ENCODE measurements around the gene PSG6. TPM values are rescaled to one million over a fixed set of nuclear protein-coding genes. Genes with fewer than 3 reads are reported as not detected.
"Not testable (repeated sequence)": the region's sequence is repeated elsewhere in the genome, so short reads cannot be mapped to it uniquely, and the experiment has no call there.

Gene PSG6
- total RNA-seq, 2 donors from 2014 or later, result not detected

- H3K27ac ChIP-seq; DNase-seq (ENCODE audit: low spot score); H3K27me3 ChIP-seq (replicated peaks; ENCODE audit: insufficient read depth); intact Hi-C loops (cut with DNase I); H3K4me1 ChIP-seq (replicated peaks); H3K36me3 ChIP-seq; H3K4me3 ChIP-seq; H3K9me3 ChIP-seq: not testable (repeated sequence)
- WGBS, result 30% methylated on average over 1 of the region's 1 CpG
Measured at GRCh38 chr19:42897729-42898128, 20.0 kb downstream of the PSG6 start.

GRCh38 chr19:42890446-42890845, 27.2 kb downstream of the PSG6 start:
- intact Hi-C loops (cut with DNase I); H3K27ac ChIP-seq; H3K4me1 ChIP-seq (replicated peaks); H3K9me3 ChIP-seq; H3K36me3 ChIP-seq; H3K27me3 ChIP-seq (replicated peaks; ENCODE audit: insufficient read depth); DNase-seq (ENCODE audit: low spot score); H3K4me3 ChIP-seq: not testable (repeated sequence)
- WGBS, result 93% methylated on average over 7 of the region's 7 CpGs

GRCh38 chr19:42887876-42888445, 29.7 kb downstream of the PSG6 start:
- H3K27me3 ChIP-seq (replicated peaks; ENCODE audit: insufficient read depth); H3K27ac ChIP-seq; H3K9me3 ChIP-seq; DNase-seq (ENCODE audit: low spot score); H3K4me3 ChIP-seq; H3K36me3 ChIP-seq; intact Hi-C loops (cut with DNase I); H3K4me1 ChIP-seq (replicated peaks): not testable (repeated sequence)

GRCh38 chr19:42882730-42883129, 35.0 kb downstream of the PSG6 start:
- H3K9me3 ChIP-seq; H3K36me3 ChIP-seq; DNase-seq (ENCODE audit: low spot score); H3K27me3 ChIP-seq (replicated peaks; ENCODE audit: insufficient read depth); H3K4me1 ChIP-seq (replicated peaks); intact Hi-C loops (cut with DNase I); H3K4me3 ChIP-seq; H3K27ac ChIP-seq: not testable (repeated sequence)
- 90% methylated on average over 2 of the region's 2 CpGs for WGBS

GRCh38 chr19:42882010-42882409, 35.7 kb downstream of the PSG6 start:
- H3K9me3 ChIP-seq; H3K27me3 ChIP-seq (replicated peaks; ENCODE audit: insufficient read depth); H3K27ac ChIP-seq; H3K4me1 ChIP-seq (replicated peaks); H3K4me3 ChIP-seq; DNase-seq (ENCODE audit: low spot score); H3K36me3 ChIP-seq; intact Hi-C loops (cut with DNase I): not testable (repeated sequence)
- 56% methylated on average over 5 of the region's 5 CpGs for WGBS

GRCh38 chr19:42881279-42881678, 36.4 kb downstream of the PSG6 start:
- WGBS, result 62% methylated on average over 8 of the region's 8 CpGs

GRCh38 chr19:42880621-42881020, 37.1 kb downstream of the PSG6 start:
- DNase-seq (ENCODE audit: low spot score); intact Hi-C loops (cut with DNase I); H3K27ac ChIP-seq; H3K27me3 ChIP-seq (replicated peaks; ENCODE audit: insufficient read depth); H3K4me3 ChIP-seq; H3K4me1 ChIP-seq (replicated peaks); H3K9me3 ChIP-seq; H3K36me3 ChIP-seq: not testable (repeated sequence)
- WGBS, result 87% methylated on average over 9 of the region's 9 CpGs

More at GRCh38 chr19:42881279-42881678, 36.4 kb downstream of the PSG6 start:
- H3K4me3 ChIP-seq; H3K27ac ChIP-seq; H3K36me3 ChIP-seq; DNase-seq (ENCODE audit: low spot score); H3K9me3 ChIP-seq; H3K4me1 ChIP-seq (replicated peaks); intact Hi-C loops (cut with DNase I); H3K27me3 ChIP-seq (replicated peaks; ENCODE audit: insufficient read depth): not testable (repeated sequence)

GRCh38 chr19:42879613-42880012, 38.1 kb downstream of the PSG6 start, which contains the start of gene PSG1:
Gene PSG1 (minus strand): TSS chr19:42879713. CDS start chr19:42879581, 132 bp downstream.
- H3K4me3 ChIP-seq, result no peak within 1 kb of the TSS
- WGBS, result 23% methylated on average over 2 of the region's 2 CpGs
- no peak within 1 kb of the TSS for H3K27ac ChIP-seq
- TF ChIP-seq POLR2AphosphoS5 (IDR thresholded peaks at IDR 0.05), result no peak
- no peak for TF ChIP-seq CTCF (IDR thresholded peaks at IDR 0.05)
- no peak for TF ChIP-seq POLR2A (IDR thresholded peaks at IDR 0.05)
- H3K36me3 ChIP-seq, result no peaks in the 10 kb centered on the region
- no peaks in the 10 kb centered on the region for H3K4me1 ChIP-seq (replicated peaks)
- DNase-seq (ENCODE audit: low spot score), result no peak
- no peaks in the 10 kb centered on the region for H3K27me3 ChIP-seq (replicated peaks; ENCODE audit: insufficient read depth)
- H3K9me3 ChIP-seq, result no peaks in the 10 kb centered on the region
- intact Hi-C loops (cut with DNase I), result no loop called here

- H3K27ac ChIP-seq; DNase-seq (ENCODE audit: low spot score); H3K9me3 ChIP-seq; H3K36me3 ChIP-seq; H3K4me3 ChIP-seq; H3K4me1 ChIP-seq (replicated peaks); intact Hi-C loops (cut with DNase I); H3K27me3 ChIP-seq (replicated peaks; ENCODE audit: insufficient read depth): not testable (repeated sequence)
Measured at GRCh38 chr19:42876596-42876995, 41.1 kb downstream of the PSG6 start.

GRCh38 chr19:42875881-42876280, 41.8 kb downstream of the PSG6 start:
- DNase-seq (ENCODE audit: low spot score); intact Hi-C loops (cut with DNase I); H3K27ac ChIP-seq; H3K4me1 ChIP-seq (replicated peaks); H3K9me3 ChIP-seq; H3K36me3 ChIP-seq; H3K4me3 ChIP-seq; H3K27me3 ChIP-seq (replicated peaks; ENCODE audit: insufficient read depth): not testable (repeated sequence)
- WGBS, result 60% methylated on average over 1 of the region's 1 CpG

GRCh38 chr19:42874901-42875813, 42.5 kb downstream of the PSG6 start:
- H3K27ac ChIP-seq; intact Hi-C loops (cut with DNase I): not testable (repeated sequence)

More at GRCh38 chr19:42874901-42875813, 42.5 kb downstream of the PSG6 start:
- not testable (repeated sequence) for H3K27me3 ChIP-seq (replicated peaks; ENCODE audit: insufficient read depth); DNase-seq (ENCODE audit: low spot score); H3K4me1 ChIP-seq (replicated peaks); H3K9me3 ChIP-seq; H3K36me3 ChIP-seq; H3K4me3 ChIP-seq
- 45% methylated on average over 4 of the region's 4 CpGs for WGBS

Measured in prostate gland (tissue), 2 donors.